NCI-H2107 treated with DMSO at 0.1 percent for 48 hours (cell line): ENCODE results near the gene CCNJL.
"Not testable (repeated sequence)": the region's sequence is repeated elsewhere in the genome, so short reads cannot be mapped to it uniquely, and the experiment has no call there.

Experiments
- DNase-seq: peaks from one replicate; lab custom pipeline; 2025; ENCODE audit not compliant: unreplicated experiment; lab: John Stamatoyannopoulos, UW

CCNJL gene

GRCh38 chr5:160312134-160312959 is at the start of gene CCNJL:
Gene CCNJL (minus strand): TSS chr5:160312564. CDS start chr5:160311923, 641 bp downstream.
- no peak for DNase-seq

GRCh38 chr5:160361624-160362228 is 49.4 kb upstream of the CCNJL start:
- no peak for DNase-seq

GRCh38 chr5:160360310-160360709 is 47.9 kb upstream of the CCNJL start:
- DNase-seq: no peak

- no peak for DNase-seq
Measured at GRCh38 chr5:160359816-160360215, 47.5 kb upstream of the CCNJL start.

- no peak for DNase-seq
Measured at GRCh38 chr5:160359242-160359641, 46.9 kb upstream of the CCNJL start.

GRCh38 chr5:160357861-160358411 is 45.6 kb upstream of the CCNJL start:
- no peak for DNase-seq

- no peak for DNase-seq
Measured at GRCh38 chr5:160357394-160357793, 45.0 kb upstream of the CCNJL start.

- DNase-seq: no peak
Measured at GRCh38 chr5:160356550-160357347, 44.4 kb upstream of the CCNJL start.

- DNase-seq: no peak
Measured at GRCh38 chr5:160354666-160355065, 42.3 kb upstream of the CCNJL start.

- DNase-seq: no peak
Measured at GRCh38 chr5:160353379-160353778, 41.0 kb upstream of the CCNJL start.

GRCh38 chr5:160352308-160352707 is 39.9 kb upstream of the CCNJL start:
- no peak for DNase-seq

GRCh38 chr5:160349935-160350303 is 37.6 kb upstream of the CCNJL start:
- no peak for DNase-seq

- DNase-seq: no peak
Measured at GRCh38 chr5:160349249-160349934, 37.0 kb upstream of the CCNJL start.

- DNase-seq: no peak
Measured at GRCh38 chr5:160348080-160348479, 35.7 kb upstream of the CCNJL start.

- DNase-seq: no peak
Measured at GRCh38 chr5:160347448-160347847, 35.1 kb upstream of the CCNJL start.

GRCh38 chr5:160342413-160342941 is 30.1 kb upstream of the CCNJL start:
- DNase-seq: no peak

GRCh38 chr5:160341309-160341870 is 29.0 kb upstream of the CCNJL start:
- DNase-seq: no peak

- not testable (repeated sequence) for DNase-seq
Measured at GRCh38 chr5:160340513-160340912, 28.1 kb upstream of the CCNJL start.

GRCh38 chr5:160339406-160340130 is 27.2 kb upstream of the CCNJL start:
- no peak for DNase-seq

- not testable (repeated sequence) for DNase-seq
Measured at GRCh38 chr5:160334716-160335115, 22.4 kb upstream of the CCNJL start.
